HepG2 (cell line): ENCODE measurements around the gene ARGLU1. TPM values are rescaled to one million over a fixed set of nuclear protein-coding genes. Genes with fewer than 3 reads are reported as not detected.

Source experiments
- ATAC-seq: fragments of 200-7000 bp; cut with Tn5 transposase; 3 replicates; pipeline ENCODE4 v1.9.1; 2020; ENCODE audit warnings: mild to moderate bottlenecking, moderate library complexity
- BruUV-seq: library from RNA; stranded (reverse); fragments of 400-500 nt; replicated peaks from 2 replicates; lab custom pipeline; 2021; lab: Mats Ljungman, UMichigan
- CTCF ChIA-PET: fragments of 300-600 bp; formaldehyde crosslinking; extraction: SDS; loops from one replicate; lab custom pipeline; 2021; ENCODE audit warnings: low total read pairs, inconsistent platforms, low intra/inter-chr PET ratio; lab: Yijun Ruan, JAX
- POLR2A ChIA-PET: fragments of 350-600 bp; sonication (Branson Sonifier 250); formaldehyde crosslinking; loops from one replicate; lab custom pipeline; 2020; ENCODE audit warnings: antibody characterized with exemption, inconsistent platforms; lab: Yijun Ruan, JAX
- DNase-seq: peaks from one replicate; pipeline ENCODE4 v3.0.0-alpha.2; 2015; ENCODE audit warnings: low spot score
- FAIRE-seq: peaks from 3 replicates; lab custom pipeline; 2011; peaks lifted over from hg19 to GRCh38; lab: Jason Lieb, UNC
- H2AFZ ChIP-seq: one replicate; pipeline ENCODE4 v1.6.1; 2011; ENCODE audit warnings: low read length, inconsistent platforms
- H3K27ac ChIP-seq: fragments of 300-600 bp; 3 replicates; pipeline ENCODE4 v1.8.0; 2011; ENCODE audit warnings: mixed run types, mild to moderate bottlenecking, mixed read lengths, low read length, inconsistent platforms; ENCODE audit not compliant: insufficient read depth; ENCODE audit errors: extremely low read length
- H3K27me3 ChIP-seq, 2 experiments: fragments of 200-600 bp in 1 of 2; 2 replicates in 1 of 2; 3 replicates in 1 of 2; pipeline versions ENCODE4 v1.6.0 to v1.8.0; 2011; ENCODE audit warnings: low read length in 2 of 2, mild to moderate bottlenecking in 2 of 2, moderate library complexity in 2 of 2, inconsistent platforms in 1 of 2; ENCODE audit not compliant: insufficient read depth in 2 of 2, control insufficient read depth in 1 of 2
- H3K36me3 ChIP-seq, 2 experiments: fragments of 200-600 bp in 1 of 2; replicated peaks in 1 of 2; 2 replicates in 1 of 2; 3 replicates in 1 of 2; pipeline versions ENCODE4 v1.5.1 to v1.8.0; 2011; ENCODE audit warnings: low read length in 2 of 2, inconsistent platforms in 1 of 2; ENCODE audit not compliant: insufficient read depth in 2 of 2, control insufficient read depth in 1 of 2
- H3K4me1 ChIP-seq: 2 replicates; pipeline ENCODE4 v1.5.1; 2012; ENCODE audit warnings: low read length, inconsistent platforms; ENCODE audit not compliant: insufficient read depth
- H3K4me2 ChIP-seq: 2 replicates; pipeline ENCODE4 v1.6.0; 2011; ENCODE audit warnings: low read depth, low read length, inconsistent platforms
- H3K4me3 ChIP-seq, 3 experiments: fragments of 200-600 bp in 1 of 3; sonication (generic), shearing (Covaris generic) in 1 of 3; replicated peaks in 1 of 3; 2 replicates each; pipeline ENCODE4 v1.5.1; 2011 to 2016; ENCODE audit warnings: low read length in 3 of 3, inconsistent platforms in 2 of 3, low read depth in 2 of 3, mild to moderate bottlenecking in 2 of 3, control low read depth in 1 of 3, mixed read lengths in 1 of 3; ENCODE audit not compliant: insufficient read depth in 1 of 3
- H3K79me2 ChIP-seq: one replicate; pipeline ENCODE4 v1.6.1; 2011; ENCODE audit warnings: low read length, inconsistent platforms; ENCODE audit not compliant: insufficient read depth
- H3K9ac ChIP-seq: 2 replicates; pipeline ENCODE4 v1.6.0; 2011; ENCODE audit warnings: mild to moderate bottlenecking, low read depth, low read length, inconsistent platforms; ENCODE audit not compliant: insufficient read depth
- H3K9me3 ChIP-seq: 2 replicates; pipeline ENCODE4 v1.5.1; 2012; ENCODE audit warnings: mild to moderate bottlenecking, low read length
- H4K20me1 ChIP-seq: 2 replicates; pipeline ENCODE4 v1.6.0; 2011; ENCODE audit warnings: inconsistent platforms, mild to moderate bottlenecking, low read length, moderate library complexity; ENCODE audit not compliant: insufficient read depth
- CERS6 ChIP-seq: sonication (generic); formaldehyde crosslinking; IDR thresholded peaks from 2 replicates; pipeline ENCODE4 v1.5.0; 2020; ENCODE audit warnings: missing genetic modification reagents
- HOXA3 ChIP-seq: sonication (generic); formaldehyde crosslinking; IDR thresholded peaks from 2 replicates; pipeline ENCODE4 v1.5.0; 2020; ENCODE audit warnings: missing genetic modification reagents
- ISL2 ChIP-seq: sonication (generic); formaldehyde crosslinking; IDR thresholded peaks from 2 replicates; pipeline ENCODE4 v1.5.0; 2020; ENCODE audit warnings: missing genetic modification reagents
- JUNB ChIP-seq: sonication (generic); formaldehyde crosslinking; IDR thresholded peaks from 2 replicates; pipeline ENCODE4 v1.8.0; 2022; ENCODE audit warnings: missing genetic modification reagents, mild to moderate bottlenecking, borderline replicate concordance
- NFIB ChIP-seq: sonication (generic); formaldehyde crosslinking; IDR thresholded peaks from 2 replicates; pipeline ENCODE4 v1.9.0; 2021; ENCODE audit warnings: missing genetic modification reagents, mild to moderate bottlenecking, borderline replicate concordance
- PPARG ChIP-seq: conservative IDR thresholded peaks from 2 replicates; pipeline ENCODE4 v1.6.1; 2016; ENCODE audit warnings: missing biosample characterization, missing genetic modification reagents
- ZNF264 ChIP-seq: sonication (generic); formaldehyde crosslinking; IDR thresholded peaks from 2 replicates; pipeline ENCODE4 v1.4.0; 2020; ENCODE audit warnings: missing genetic modification reagents
- ZNF660 ChIP-seq: sonication (generic); formaldehyde crosslinking; IDR thresholded peaks from 2 replicates; pipeline ENCODE4 v1.5.1; 2020; ENCODE audit warnings: mild to moderate bottlenecking, low read depth, missing genetic modification reagents, borderline replicate concordance
- WGBS: methylation state at CpG from one replicate; pipeline ENCODE4 v1.1.6; 2017; ENCODE audit warnings: low lambda C conversion rate; 5-methylcytosine and 5-hydroxymethylcytosine counted together
- in situ Hi-C: cut with HindIII; loops from 2 replicates; pipeline ENCODE4 v1.10.0; 2017; ENCODE audit warnings: low pct_unique_long_range_greater_than_20kb; ENCODE audit not compliant: extremely low pct_ligation_motif_present
- intact Hi-C: fragments of 100-400 bp; cut with micrococcal nuclease; formaldehyde crosslinking; loops from one replicate; pipeline ENCODE4 v1.10.0; 2022; ENCODE audit not compliant: unreplicated experiment
- polyA plus RNA-seq, 8 experiments: library from polyadenylated mRNA; depleted of rRNA in 3 of 8; stranded (reverse) in 7 of 8; unstranded in 1 of 8; fragments of >200 nt; fragmentation: Illumina TruSeq in 4 of 8; extraction: Trizol in 4 of 8; gene quantifications; 2 replicates each; pipeline versions ENCODE4 v1.2.1 to v1.2.3, GENCODE V29; 2011 to 2016; ENCODE audit warnings: low read depth in 4 of 8, missing spikeins in 1 of 8, mixed read lengths in 1 of 8; ENCODE audit not compliant: insufficient read depth in 1 of 8
- total RNA-seq, 5 experiments: library from RNA; depleted of rRNA; stranded (reverse); fragments of >200 nt; fragmentation: Illumina TruSeq; extraction: Trizol; gene quantifications; 2 replicates each; pipeline ENCODE4 v1.2.3, GENCODE V29; 2016; ENCODE audit warnings: low read depth in 1 of 5

The ARGLU1 gene
- total and polyA plus RNA-seq, 2 of the 13 experiments (the other 11 are each of a cell fraction or from before 2014, with no cell fraction given) = 47.1 to 70.6 TPM

- Histone ChIP-seq H3K27me3 (no peaks in the 10 kb centered on the region; a peak in 1 of 5 replicates), H2AFZ (no peak overlapping the region), H3K4me1 (no peaks in the 10 kb centered on the region), H3K36me3 (no peaks in the 10 kb centered on the region), H4K20me1 (no peaks in the 10 kb centered on the region), H3K79me2 (no peaks in the 10 kb centered on the region), H3K4me3 (no peak overlapping the region), H3K9me3 (no peaks in the 10 kb centered on the region), H3K4me2 (no peak overlapping the region), H3K27ac (no peak overlapping the region), H3K9ac (no peak overlapping the region)
- ChIA-PET CTCF (no interaction called here), POLR2A (no interaction called here)
- no peak for FAIRE-seq
- in situ Hi-C loops (loop anchor here (25.0 kb wide), 2 partner anchors 1115 to 1965 kb away; no protein-coding TSS in a partner anchor), intact Hi-C loops (no loop called here)
- BruUV-seq = no TSS peak
- 41% methylated on average over 8 of the region's 8 CpGs for WGBS
- DNase-seq = no peak
- TF ChIP-seq PPARG (no peak), ISL2 (CRISPR knock-in tag) (no peak), NFIB (CRISPR knock-in tag) (no peak), HOXA3 (CRISPR knock-in tag) (no peak), ZNF660 (CRISPR knock-in tag) (no peak), ZNF264 (CRISPR knock-in tag) (no peak)
- ATAC-seq = no peak
These were observed 41.0 kb downstream of the ARGLU1 start for GRCh38 chr13:106526738-106527444.

GRCh38 chr13:106525865-106526264 lies 42.1 kb downstream of the ARGLU1 start:
- Histone ChIP-seq H3K27me3 (no peaks in the 10 kb centered on the region; a peak in 1 of 5 replicates), H4K20me1 (no peaks in the 10 kb centered on the region), H3K9ac (no peak overlapping the region), H3K9me3 (no peaks in the 10 kb centered on the region), H3K27ac (no peak overlapping the region), H2AFZ (no peak overlapping the region), H3K4me2 (no peak overlapping the region), H3K36me3 (no peaks in the 10 kb centered on the region), H3K4me1 (no peaks in the 10 kb centered on the region), H3K79me2 (no peaks in the 10 kb centered on the region), H3K4me3 (no peak overlapping the region)
- CTCF ChIA-PET = no interaction called here
- no TSS peak for BruUV-seq
- POLR2A ChIA-PET = no interaction called here
- intact Hi-C loops = no loop called here
- in situ Hi-C loops = loop anchor here (25.0 kb wide), 2 partner anchors 1114 to 1964 kb away; no protein-coding TSS in a partner anchor
- DNase-seq = no peak
- FAIRE-seq = no peak
- 0% methylated on average over 2 of the region's 3 CpGs for WGBS
- no peak for ATAC-seq
- TF ChIP-seq JUNB (CRISPR knock-in tag) = no peak
- TF ChIP-seq CERS6 (CRISPR knock-in tag) = no peak
